ENCODE data around the gene ROPN1B.

ROPN1B gene

DNA sequence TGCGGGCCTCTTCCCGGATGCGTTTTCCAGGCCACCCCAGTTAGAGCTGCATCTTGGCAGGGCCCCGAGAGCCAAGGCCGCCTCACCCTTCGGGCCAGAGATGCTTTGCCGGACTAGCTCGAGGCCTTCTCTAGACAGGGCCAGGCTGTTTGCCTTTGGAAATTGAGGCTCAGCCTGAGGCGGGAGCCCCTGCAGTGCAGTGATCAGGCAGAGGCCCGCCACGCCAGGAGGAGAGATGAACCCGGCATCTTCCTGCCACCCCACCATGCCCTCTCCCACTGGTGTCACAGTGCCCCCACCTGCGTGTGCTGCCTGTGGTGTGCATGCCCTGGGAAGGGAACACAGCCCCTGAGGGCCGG is 8.9 kb upstream of the ROPN1B start (continued):
- TF ChIP-seq, protein P1, sequence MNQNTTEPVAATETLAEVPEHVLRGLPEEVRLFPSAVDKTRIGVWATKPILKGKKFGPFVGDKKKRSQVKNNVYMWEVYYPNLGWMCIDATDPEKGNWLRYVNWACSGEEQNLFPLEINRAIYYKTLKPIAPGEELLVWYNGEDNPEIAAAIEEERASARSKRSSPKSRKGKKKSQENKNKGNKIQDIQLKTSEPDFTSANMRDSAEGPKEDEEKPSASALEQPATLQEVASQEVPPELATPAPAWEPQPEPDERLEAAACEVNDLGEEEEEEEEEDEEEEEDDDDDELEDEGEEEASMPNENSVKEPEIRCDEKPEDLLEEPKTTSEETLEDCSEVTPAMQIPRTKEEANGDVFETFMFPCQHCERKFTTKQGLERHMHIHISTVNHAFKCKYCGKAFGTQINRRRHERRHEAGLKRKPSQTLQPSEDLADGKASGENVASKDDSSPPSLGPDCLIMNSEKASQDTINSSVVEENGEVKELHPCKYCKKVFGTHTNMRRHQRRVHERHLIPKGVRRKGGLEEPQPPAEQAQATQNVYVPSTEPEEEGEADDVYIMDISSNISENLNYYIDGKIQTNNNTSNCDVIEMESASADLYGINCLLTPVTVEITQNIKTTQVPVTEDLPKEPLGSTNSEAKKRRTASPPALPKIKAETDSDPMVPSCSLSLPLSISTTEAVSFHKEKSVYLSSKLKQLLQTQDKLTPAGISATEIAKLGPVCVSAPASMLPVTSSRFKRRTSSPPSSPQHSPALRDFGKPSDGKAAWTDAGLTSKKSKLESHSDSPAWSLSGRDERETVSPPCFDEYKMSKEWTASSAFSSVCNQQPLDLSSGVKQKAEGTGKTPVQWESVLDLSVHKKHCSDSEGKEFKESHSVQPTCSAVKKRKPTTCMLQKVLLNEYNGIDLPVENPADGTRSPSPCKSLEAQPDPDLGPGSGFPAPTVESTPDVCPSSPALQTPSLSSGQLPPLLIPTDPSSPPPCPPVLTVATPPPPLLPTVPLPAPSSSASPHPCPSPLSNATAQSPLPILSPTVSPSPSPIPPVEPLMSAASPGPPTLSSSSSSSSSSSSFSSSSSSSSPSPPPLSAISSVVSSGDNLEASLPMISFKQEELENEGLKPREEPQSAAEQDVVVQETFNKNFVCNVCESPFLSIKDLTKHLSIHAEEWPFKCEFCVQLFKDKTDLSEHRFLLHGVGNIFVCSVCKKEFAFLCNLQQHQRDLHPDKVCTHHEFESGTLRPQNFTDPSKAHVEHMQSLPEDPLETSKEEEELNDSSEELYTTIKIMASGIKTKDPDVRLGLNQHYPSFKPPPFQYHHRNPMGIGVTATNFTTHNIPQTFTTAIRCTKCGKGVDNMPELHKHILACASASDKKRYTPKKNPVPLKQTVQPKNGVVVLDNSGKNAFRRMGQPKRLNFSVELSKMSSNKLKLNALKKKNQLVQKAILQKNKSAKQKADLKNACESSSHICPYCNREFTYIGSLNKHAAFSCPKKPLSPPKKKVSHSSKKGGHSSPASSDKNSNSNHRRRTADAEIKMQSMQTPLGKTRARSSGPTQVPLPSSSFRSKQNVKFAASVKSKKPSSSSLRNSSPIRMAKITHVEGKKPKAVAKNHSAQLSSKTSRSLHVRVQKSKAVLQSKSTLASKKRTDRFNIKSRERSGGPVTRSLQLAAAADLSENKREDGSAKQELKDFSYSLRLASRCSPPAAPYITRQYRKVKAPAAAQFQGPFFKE (tag by site-specific recombination; IDR thresholded peaks at IDR 0.05; ENCODE audit: borderline replicate concordance), result no peak
- no peak for TF ChIP-seq ZNF658 (tag by site-specific recombination; IDR thresholded peaks at IDR 0.05)

DNA sequence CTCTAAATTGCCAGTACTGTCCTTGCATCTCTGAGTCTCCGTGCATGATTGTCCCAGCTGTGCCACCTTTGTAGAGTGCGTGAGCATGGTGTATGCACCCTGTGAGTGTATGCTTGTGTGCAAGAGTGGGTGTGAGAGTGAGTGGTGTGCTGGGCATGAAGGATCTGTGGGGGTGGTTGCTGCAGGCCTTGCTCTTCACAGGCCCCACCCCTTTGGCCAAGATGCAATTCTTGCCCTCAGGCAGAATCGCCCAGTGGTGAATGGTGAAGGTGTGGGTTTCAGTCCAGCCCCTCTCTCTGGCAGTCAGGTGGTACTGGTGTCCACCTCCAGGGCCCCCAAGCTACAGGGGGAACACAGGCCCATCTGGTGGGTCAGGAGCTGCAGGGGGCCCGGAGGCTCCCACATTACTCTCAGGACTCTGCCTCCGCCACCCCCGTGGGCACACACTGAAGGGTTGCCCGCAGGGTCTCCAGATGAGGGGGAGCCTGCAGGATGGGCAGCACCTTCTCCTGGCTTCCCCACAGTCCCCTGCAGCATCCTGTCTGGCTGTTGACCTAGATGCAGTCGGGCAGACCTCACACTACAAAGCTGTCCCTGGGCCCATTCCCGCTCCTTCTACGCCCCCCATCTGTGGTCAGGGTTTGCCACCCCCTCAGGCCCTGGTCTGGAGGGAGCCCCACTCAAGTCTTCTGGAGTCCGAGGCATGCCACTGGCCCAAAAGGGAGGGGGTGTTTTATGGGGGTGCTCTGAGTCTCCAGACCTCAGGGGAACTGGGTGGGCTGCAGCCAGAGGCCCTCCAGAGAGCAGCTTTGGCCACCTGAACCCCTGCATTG is 8.3 kb upstream of the ROPN1B start:
- Histone ChIP-seq H3K4me1 (ENCODE audit: control insufficient read depth, insufficient read depth, low read length) (no peaks in the 10 kb centered on the region), H3K4me3 (ENCODE audit: low read depth, low read length) (no peak overlapping the region), H3K36me3 (ENCODE audit: control insufficient read depth in 2 of 2, insufficient read depth in 1 of 2, low read length in 2 of 2) (no peaks in the 10 kb centered on the region), H3K27ac (ENCODE audit: extremely low read depth, low read depth, low read length) (no peak overlapping the region), H3K9me3 (ENCODE audit: control insufficient read depth, insufficient read depth, low read depth, low read length) (no peaks in the 10 kb centered on the region)
- CTCF ChIA-PET, result no interaction called here
- TF ChIP-seq EGR2 (tag by site-specific recombination; IDR thresholded peaks at IDR 0.05; ENCODE audit: low read depth) (peak; percentile 35), ZFHX2 (tag by site-specific recombination; conservative IDR thresholded peaks at IDR 0.05) (0 out of 2 replicates have a peak, but pooled peaks have one; percentile 47)
- TF ChIP-seq, protein P2, sequence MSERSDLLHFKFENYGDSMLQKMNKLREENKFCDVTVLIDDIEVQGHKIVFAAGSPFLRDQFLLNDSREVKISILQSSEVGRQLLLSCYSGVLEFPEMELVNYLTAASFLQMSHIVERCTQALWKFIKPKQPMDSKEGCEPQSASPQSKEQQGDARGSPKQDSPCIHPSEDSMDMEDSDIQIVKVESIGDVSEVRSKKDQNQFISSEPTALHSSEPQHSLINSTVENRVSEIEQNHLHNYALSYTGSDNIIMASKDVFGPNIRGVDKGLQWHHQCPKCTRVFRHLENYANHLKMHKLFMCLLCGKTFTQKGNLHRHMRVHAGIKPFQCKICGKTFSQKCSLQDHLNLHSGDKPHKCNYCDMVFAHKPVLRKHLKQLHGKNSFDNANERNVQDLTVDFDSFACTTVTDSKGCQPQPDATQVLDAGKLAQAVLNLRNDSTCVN (tag by site-specific recombination; optimal IDR thresholded peaks at IDR 0.05), result no peak
- POLR2A ChIA-PET, result no interaction called here

DNA sequence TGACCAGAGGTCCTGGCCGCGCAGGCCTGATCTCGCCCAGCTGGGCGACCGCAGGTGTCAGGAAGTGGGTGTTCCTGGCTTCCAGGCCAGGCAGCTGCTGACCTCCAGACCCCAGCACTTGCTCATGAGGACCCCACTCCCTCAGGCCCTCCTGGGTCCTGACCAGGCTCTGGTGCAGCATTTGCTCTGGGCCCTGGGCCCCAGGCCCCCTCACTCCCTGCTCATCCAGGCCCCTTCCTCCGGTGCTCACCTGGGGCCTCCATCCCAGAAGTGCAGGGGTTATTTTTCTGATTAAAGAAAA is 7.7 kb upstream of the ROPN1B start:
- no peaks in the 10 kb centered on the region for H3K9me3 ChIP-seq (ENCODE audit: control insufficient read depth, insufficient read depth, low read depth, low read length)
- CTCF ChIA-PET, result no interaction called here
- H3K4me1 ChIP-seq (ENCODE audit: control insufficient read depth, insufficient read depth, low read length), result no peaks in the 10 kb centered on the region
- POLR2A ChIA-PET, result no interaction called here
- H3K4me3 ChIP-seq (ENCODE audit: low read depth, low read length), result no peak overlapping the region
- no peak overlapping the region for H3K27ac ChIP-seq (ENCODE audit: extremely low read depth, low read depth, low read length)
- H3K36me3 ChIP-seq (ENCODE audit: control insufficient read depth in 2 of 2, insufficient read depth in 1 of 2, low read length in 2 of 2), result no peaks in the 10 kb centered on the region
- no peak for TF ChIP-seq KLF7 (tag by site-specific recombination; IDR thresholded peaks at IDR 0.05; ENCODE audit: borderline replicate concordance)
- no peak for TF ChIP-seq YY2 (tag by site-specific recombination; IDR thresholded peaks at IDR 0.05)
- no peak for TF ChIP-seq OSR2 (tag by site-specific recombination; IDR thresholded peaks at IDR 0.05)
- no peak for TF ChIP-seq ZNF555 (tag by site-specific recombination; conservative IDR thresholded peaks at IDR 0.05)
- no peak for TF ChIP-seq ZNF341 (tag by site-specific recombination; IDR thresholded peaks at IDR 0.05; ENCODE audit: low read depth)
- TF ChIP-seq, protein P3, sequence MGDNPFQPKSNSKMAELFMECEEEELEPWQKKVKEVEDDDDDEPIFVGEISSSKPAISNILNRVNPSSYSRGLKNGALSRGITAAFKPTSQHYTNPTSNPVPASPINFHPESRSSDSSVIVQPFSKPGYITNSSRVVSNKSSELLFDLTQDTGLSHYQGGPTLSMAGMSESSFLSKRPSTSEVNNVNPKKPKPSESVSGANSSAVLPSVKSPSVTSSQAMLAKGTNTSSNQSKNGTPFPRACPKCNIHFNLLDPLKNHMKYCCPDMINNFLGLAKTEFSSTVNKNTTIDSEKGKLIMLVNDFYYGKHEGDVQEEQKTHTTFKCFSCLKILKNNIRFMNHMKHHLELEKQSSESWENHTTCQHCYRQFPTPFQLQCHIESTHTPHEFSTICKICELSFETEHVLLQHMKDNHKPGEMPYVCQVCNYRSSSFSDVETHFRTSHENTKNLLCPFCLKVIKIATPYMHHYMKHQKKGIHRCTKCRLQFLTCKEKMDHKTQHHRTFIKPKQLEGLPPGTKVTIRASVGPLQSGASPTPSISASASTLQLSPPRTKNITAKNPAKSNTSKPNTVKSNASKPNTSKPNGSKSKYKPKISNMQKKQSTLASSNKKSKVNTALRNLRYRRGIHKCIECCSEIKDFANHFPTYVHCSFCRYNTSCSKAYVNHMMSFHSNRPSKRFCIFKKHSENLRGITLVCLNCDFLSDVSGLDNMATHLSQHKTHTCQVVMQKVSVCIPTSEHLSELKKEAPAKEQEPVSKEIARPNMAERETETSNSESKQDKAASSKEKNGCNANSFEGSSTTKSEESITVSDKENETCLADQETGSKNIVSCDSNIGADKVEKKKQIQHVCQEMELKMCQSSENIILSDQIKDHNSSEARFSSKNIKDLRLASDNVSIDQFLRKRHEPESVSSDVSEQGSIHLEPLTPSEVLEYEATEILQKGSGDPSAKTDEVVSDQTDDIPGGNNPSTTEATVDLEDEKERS (tag by site-specific recombination; IDR thresholded peaks at IDR 0.05), result no peak
- TF ChIP-seq, protein P4, sequence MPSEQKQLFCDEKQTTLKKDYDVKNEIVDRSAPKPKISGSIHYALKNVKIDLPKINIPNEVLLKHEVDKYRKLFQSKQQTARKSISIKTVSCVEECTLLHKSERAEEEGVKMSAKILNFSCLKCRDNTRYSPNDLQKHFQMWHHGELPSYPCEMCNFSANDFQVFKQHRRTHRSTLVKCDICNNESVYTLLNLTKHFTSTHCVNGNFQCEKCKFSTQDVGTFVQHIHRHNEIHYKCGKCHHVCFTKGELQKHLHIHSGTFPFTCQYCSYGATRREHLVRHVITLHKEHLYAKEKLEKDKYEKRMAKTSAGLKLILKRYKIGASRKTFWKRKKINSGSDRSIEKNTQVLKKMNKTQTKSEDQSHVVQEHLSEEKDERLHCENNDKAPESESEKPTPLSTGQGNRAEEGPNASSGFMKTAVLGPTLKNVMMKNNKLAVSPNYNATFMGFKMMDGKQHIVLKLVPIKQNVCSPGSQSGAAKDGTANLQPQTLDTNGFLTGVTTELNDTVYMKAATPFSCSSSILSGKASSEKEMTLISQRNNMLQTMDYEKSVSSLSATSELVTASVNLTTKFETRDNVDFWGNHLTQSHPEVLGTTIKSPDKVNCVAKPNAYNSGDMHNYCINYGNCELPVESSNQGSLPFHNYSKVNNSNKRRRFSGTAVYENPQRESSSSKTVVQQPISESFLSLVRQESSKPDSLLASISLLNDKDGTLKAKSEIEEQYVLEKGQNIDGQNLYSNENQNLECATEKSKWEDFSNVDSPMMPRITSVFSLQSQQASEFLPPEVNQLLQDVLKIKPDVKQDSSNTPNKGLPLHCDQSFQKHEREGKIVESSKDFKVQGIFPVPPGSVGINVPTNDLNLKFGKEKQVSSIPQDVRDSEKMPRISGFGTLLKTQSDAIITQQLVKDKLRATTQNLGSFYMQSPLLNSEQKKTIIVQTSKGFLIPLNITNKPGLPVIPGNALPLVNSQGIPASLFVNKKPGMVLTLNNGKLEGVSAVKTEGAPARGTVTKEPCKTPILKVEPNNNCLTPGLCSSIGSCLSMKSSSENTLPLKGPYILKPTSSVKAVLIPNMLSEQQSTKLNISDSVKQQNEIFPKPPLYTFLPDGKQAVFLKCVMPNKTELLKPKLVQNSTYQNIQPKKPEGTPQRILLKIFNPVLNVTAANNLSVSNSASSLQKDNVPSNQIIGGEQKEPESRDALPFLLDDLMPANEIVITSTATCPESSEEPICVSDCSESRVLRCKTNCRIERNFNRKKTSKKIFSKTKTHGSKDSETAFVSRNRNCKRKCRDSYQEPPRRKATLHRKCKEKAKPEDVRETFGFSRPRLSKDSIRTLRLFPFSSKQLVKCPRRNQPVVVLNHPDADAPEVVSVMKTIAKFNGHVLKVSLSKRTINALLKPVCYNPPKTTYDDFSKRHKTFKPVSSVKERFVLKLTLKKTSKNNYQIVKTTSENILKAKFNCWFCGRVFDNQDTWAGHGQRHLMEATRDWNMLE (tag by site-specific recombination; conservative IDR thresholded peaks at IDR 0.05; ENCODE audit: low read depth), result no peak
- no peak for TF ChIP-seq ZFHX2 (tag by site-specific recombination; conservative IDR thresholded peaks at IDR 0.05)
- TF ChIP-seq YY1 (tag by site-specific recombination; IDR thresholded peaks at IDR 0.05), result no peak
- no peak for TF ChIP-seq ZSCAN30 (tag by site-specific recombination; IDR thresholded peaks at IDR 0.05)
- no peak for TF ChIP-seq GLIS2 (tag by site-specific recombination; IDR thresholded peaks at IDR 0.05)
- TF ChIP-seq ZNF677 (tag by site-specific recombination; IDR thresholded peaks at IDR 0.05), result no peak
- TF ChIP-seq ZNF174 (tag by site-specific recombination; IDR thresholded peaks at IDR 0.05), result no peak

Data from HEK293 (cell line).